ENCODE measurements around the gene LTBR.

LTBR gene

GRCh38 chr12:6346942-6347341, 37.0 kb upstream of the LTBR start:
- no peak for DNase-seq

GRCh38 chr12:6347367-6348338, 36.3 kb upstream of the LTBR start:
- DNase-seq: peak; percentile 56

- DNase-seq: no peak
Observed at GRCh38 chr12:6351622-6352021, 32.3 kb upstream of the LTBR start.

GRCh38 chr12:6352193-6353173, 31.5 kb upstream of the LTBR start:
- peak; percentile 72 for DNase-seq

- no peak for DNase-seq
Observed at GRCh38 chr12:6354495-6355393, 29.2 kb upstream of the LTBR start.

- peak; percentile 86 for DNase-seq
Observed at GRCh38 chr12:6355491-6356373, 28.2 kb upstream of the LTBR start.

GRCh38 chr12:6356374-6356820, 27.6 kb upstream of the LTBR start:
- DNase-seq: no peak

GRCh38 chr12:6358881-6359280, 25.1 kb upstream of the LTBR start:
- DNase-seq: peak; percentile 68

GRCh38 chr12:6360080-6360571, 23.8 kb upstream of the LTBR start:
- no peak for DNase-seq

- DNase-seq: no peak
Observed at GRCh38 chr12:6360578-6361490, 23.1 kb upstream of the LTBR start.

GRCh38 chr12:6361834-6362233, 22.1 kb upstream of the LTBR start:
- peak; percentile 75 for DNase-seq

- DNase-seq: no peak
Observed at GRCh38 chr12:6362403-6362802, 21.6 kb upstream of the LTBR start.

GRCh38 chr12:6363010-6363329, 21.0 kb upstream of the LTBR start:
- no peak for DNase-seq

GRCh38 chr12:6363330-6364043, 20.5 kb upstream of the LTBR start:
- DNase-seq: peak; percentile 84

GRCh38 chr12:6364044-6364374, 20.0 kb upstream of the LTBR start:
- DNase-seq: no peak

- peak; percentile 74 for DNase-seq
Observed at GRCh38 chr12:6367065-6367968, 16.6 kb upstream of the LTBR start.

- peak; percentile 74 for DNase-seq
Observed at GRCh38 chr12:6367969-6368892, 15.7 kb upstream of the LTBR start.
